Measurements from ENCODE around the gene SYNGR1.

The SYNGR1 gene

GRCh38 chr22:39381930-39382329, 32.1 kb downstream of the SYNGR1 start:
- no peak for FAIRE-seq
- no peak for DNase-seq (ENCODE audit: insufficient read length, low spot score)
- TF ChIP-seq POLR2A (IDR thresholded peaks at IDR 0.05; ENCODE audit: low read depth, low read length): no peak

- DNase-seq (ENCODE audit: insufficient read length, low spot score) (no peak), FAIRE-seq (no peak)
- no peak for TF ChIP-seq POLR2A (IDR thresholded peaks at IDR 0.05; ENCODE audit: low read depth, low read length)
Observed at GRCh38 chr22:39382410-39382809, 32.6 kb downstream of the SYNGR1 start.

GRCh38 chr22:39383841-39384625, 34.2 kb downstream of the SYNGR1 start:
- peak; percentile 43 for FAIRE-seq
- no peak for TF ChIP-seq POLR2A (IDR thresholded peaks at IDR 0.05; ENCODE audit: low read depth, low read length)
- peak; percentile 42 for DNase-seq (ENCODE audit: insufficient read length, low spot score)

- TF ChIP-seq POLR2A (IDR thresholded peaks at IDR 0.05; ENCODE audit: low read depth, low read length): no peak
- no peak for DNase-seq (ENCODE audit: insufficient read length, low spot score)
- FAIRE-seq: no peak
Observed at GRCh38 chr22:39384750-39385480, 35.1 kb downstream of the SYNGR1 start.

DNA sequence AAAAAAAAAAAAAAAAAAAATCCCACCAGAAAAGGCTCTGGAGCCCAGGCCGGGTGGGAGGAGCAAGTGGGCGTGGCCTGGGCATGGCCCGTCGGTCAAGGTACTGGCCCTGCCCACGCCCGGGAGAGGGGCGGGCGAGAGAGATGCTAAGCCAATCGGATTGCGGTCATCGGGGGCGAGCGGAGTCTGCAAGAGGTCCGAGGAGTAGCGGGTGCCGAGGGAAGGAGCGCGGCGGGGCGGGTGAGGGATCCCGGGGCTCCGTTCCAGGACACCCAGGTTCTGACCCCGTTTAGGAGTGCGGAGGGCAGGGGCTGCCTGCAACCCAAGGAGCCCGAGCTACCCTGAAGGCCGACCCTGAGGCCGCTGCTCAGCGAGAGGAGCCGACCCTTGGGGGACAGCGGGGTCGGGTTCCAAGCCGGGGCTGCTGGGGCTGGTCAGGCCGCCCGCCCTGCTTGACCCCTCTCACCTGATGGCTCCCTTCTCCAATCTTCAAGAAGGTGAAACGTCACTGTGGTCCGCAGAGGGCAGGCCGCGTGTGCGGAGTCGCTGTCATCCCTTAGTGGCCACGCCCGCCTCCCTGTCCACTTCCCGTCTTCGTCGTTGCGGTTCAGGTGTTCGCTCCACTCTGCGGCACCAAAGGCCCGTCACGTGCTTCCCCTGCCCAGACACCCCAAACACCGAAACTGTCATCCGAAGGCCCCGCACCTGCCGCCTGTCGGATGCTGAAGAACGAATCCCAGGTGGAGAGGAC, 38.6 kb downstream of the SYNGR1 start:
- 0 out of 2 replicates have a peak, but pooled peaks have one; percentile 11 for TF ChIP-seq POLR2A (IDR thresholded peaks at IDR 0.05; ENCODE audit: low read depth, low read length)
- no peak for DNase-seq (ENCODE audit: insufficient read length, low spot score)
- no peak for FAIRE-seq

DNA sequence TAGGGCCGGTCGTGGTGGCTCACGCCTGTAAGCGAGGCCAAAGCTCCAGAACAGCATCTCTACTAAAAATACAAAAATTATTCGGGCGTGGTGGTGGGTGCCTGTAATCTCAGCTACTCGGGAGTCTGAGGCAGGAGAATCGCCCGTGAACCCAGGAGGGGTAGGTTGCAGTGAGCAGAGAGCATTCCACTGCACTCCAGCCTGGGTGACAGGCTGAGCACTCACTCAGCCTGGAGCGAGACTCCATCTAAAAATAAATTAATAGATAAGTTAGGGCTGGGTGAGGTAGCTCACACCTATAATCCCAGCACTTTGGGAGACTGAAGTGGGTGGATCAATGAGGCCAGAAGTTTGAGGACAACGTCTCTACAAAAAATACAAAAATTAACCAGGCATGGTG, 39.6 kb downstream of the SYNGR1 start:
- no peak for DNase-seq (ENCODE audit: insufficient read length, low spot score)
- no peak for TF ChIP-seq POLR2A (IDR thresholded peaks at IDR 0.05; ENCODE audit: low read depth, low read length)
- FAIRE-seq: no peak

- FAIRE-seq (no peak), DNase-seq (ENCODE audit: insufficient read length, low spot score) (no peak)
- no peak for TF ChIP-seq POLR2A (IDR thresholded peaks at IDR 0.05; ENCODE audit: low read depth, low read length)
Observed at GRCh38 chr22:39392341-39392948, 42.7 kb downstream of the SYNGR1 start.

DNA sequence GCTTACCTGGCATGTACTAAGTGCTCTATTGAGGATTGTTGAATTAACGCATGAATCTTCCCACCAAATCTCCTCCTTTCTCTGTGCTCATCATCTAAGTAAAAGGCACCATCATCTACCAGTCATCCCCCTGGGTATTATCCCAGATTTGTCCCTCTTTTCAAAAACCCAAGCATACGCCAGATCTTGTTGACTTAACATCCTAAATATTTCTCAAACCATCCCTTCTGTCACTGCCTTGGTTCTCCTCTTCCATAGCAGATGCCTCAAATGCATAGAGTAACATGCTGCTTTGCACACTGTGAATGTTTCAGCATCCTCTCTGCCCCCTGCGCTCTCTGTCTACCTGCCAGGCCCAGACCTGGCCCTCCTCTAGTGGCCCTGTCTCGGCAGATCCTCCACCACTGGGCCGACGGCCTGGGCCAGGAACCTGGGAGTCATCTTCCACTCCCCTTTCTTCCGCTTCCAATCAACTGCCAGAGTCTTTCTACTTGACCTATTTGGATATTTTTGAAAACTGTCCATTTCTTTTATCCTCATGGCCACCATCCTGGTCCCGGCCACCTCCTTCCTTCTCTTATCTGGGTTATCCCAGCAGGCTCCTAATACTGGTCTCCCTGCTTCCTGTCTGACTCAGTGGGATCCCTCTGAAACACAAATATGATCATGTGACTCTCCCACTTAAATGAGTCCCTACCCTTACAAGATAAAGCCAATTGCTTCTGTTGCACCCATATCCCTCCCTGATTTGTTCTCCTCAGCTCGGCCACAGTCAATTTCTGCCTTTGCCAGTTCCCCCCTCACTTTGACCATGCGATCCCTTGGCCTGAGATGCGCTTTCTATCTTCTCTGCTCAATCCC, 46.4 kb downstream of the SYNGR1 start:
- DNase-seq (ENCODE audit: insufficient read length, low spot score) (no peak), FAIRE-seq (no peak)
- no peak for TF ChIP-seq POLR2A (IDR thresholded peaks at IDR 0.05; ENCODE audit: low read depth, low read length)

- DNase-seq (ENCODE audit: insufficient read length, low spot score) (no peak), FAIRE-seq (no peak)
- TF ChIP-seq POLR2A (IDR thresholded peaks at IDR 0.05; ENCODE audit: low read depth, low read length): no peak
Observed at GRCh38 chr22:39396797-39397195, 47.0 kb downstream of the SYNGR1 start.

GRCh38 chr22:39401301-39401631, 51.5 kb downstream of the SYNGR1 start:
- no peak for DNase-seq (ENCODE audit: insufficient read length, low spot score)
- no peak for TF ChIP-seq POLR2A (IDR thresholded peaks at IDR 0.05; ENCODE audit: low read depth, low read length)
- FAIRE-seq: no peak

DNA sequence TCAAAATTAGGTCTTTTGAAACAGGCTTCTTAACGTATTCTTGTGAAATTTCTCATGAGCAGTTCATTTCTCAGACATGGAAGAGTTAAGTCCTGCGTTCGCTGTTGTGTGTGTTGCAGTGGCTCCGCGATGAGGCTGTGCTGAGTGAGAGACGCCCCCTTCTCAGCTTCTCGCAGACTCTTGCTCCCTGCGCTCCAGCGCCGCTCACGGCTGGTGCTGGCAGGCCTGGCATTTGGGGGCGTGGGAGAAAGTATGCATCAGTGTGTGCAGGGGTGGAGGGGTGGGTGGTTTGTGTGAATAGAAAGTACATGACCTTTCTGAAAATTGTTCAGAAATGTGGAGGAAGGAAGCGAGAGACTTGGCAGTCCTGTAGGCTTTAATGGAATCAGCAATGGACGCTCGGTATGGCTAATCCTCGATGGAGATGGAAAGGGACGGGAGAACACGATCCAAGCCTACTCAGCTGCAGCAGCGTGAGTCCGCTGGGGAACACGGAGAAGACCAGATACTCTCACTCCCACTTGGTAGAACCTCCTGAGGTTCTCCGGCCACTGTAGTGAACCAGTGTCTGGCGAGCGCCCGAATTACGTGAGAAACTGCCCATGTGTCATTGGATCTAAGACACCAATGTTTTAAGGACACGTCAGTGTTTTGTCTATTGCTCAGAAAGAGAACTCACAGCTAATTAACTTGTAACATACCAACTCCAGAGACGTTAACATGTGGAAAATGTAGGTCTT, 55.7 kb downstream of the SYNGR1 start:
- DNase-seq (ENCODE audit: insufficient read length, low spot score) (no peak), FAIRE-seq (no peak)
- TF ChIP-seq POLR2A (IDR thresholded peaks at IDR 0.05; ENCODE audit: low read depth, low read length): no peak

GRCh38 chr22:39408173-39408572, 58.4 kb downstream of the SYNGR1 start:
- FAIRE-seq (no peak), DNase-seq (ENCODE audit: insufficient read length, low spot score) (no peak)
- no peak for TF ChIP-seq POLR2A (IDR thresholded peaks at IDR 0.05; ENCODE audit: low read depth, low read length)
